ENCODE data around the gene ANKRD55. TPM values are rescaled to one million over a fixed set of nuclear protein-coding genes. Genes with fewer than 3 reads are reported as not detected.

Gene ANKRD55
- total and polyA plus RNA-seq, 4 donors, result 0.37 to 1.9 (median 1.4) TPM

Small RNA genes lying within 50 kb of the gene (small RNA-seq; reads per million reads assigned to genes)
- gene RNA5SP184 (not detected), gene RNA5SP185 (0.09 reads per million), gene RNU6-299P (not detected)

Other genes with a start within 250 kb of the ANKRD55 start
- gene IL6ST, start 238.4 kb downstream of the ANKRD55 start, total RNA-seq, result 100 to 1,000 TPM; 135 to 438 TPM
- 10 to 100 TPM; 51.3 to 82.4 TPM for gene IL6ST, start 238.4 kb downstream of the ANKRD55 start, polyA plus RNA-seq